ENCODE data around the gene SPINT2. TPM values are rescaled to one million over a fixed set of nuclear protein-coding genes. Genes with fewer than 3 reads are reported as not detected.

Gene SPINT2
- total RNA-seq, 1 donor from 2014 or later, result 171 TPM

- DNase-seq (ENCODE audit: low read depth) (no peak), FAIRE-seq (no peak)
- H3K36me3 Mint-ChIP-seq (ENCODE audit: low read depth, unreplicated experiment), result peaks cover 9% of the 10 kb centered on the region
- H3K4me1 Mint-ChIP-seq (ENCODE audit: low read depth, unreplicated experiment), result no peaks in the 10 kb centered on the region
- no peaks in the 10 kb centered on the region for H3K9me3 ChIP-seq (ENCODE audit: insufficient read depth, low read depth, low read length)
- H3K27ac Mint-ChIP-seq (ENCODE audit: unreplicated experiment), result no peak overlapping the region
- H2AFZ ChIP-seq (ENCODE audit: low read depth, low read length), result no peak overlapping the region
- H3K4me1 ChIP-seq (ENCODE audit: insufficient read depth, low read length), result peaks cover under 1% of the 10 kb centered on the region
- TF ChIP-seq EZH2 (IDR thresholded peaks at IDR 0.05; ENCODE audit: insufficient read depth, low read length), result no peak
- no peak for TF ChIP-seq CTCF (IDR thresholded peaks at IDR 0.05; ENCODE audit: insufficient read depth, low read depth, low read length)
- no peak overlapping the region for H3K4me3 ChIP-seq (ENCODE audit: insufficient read depth, low read depth, low read length)
- no peaks in the 10 kb centered on the region for H3K36me3 ChIP-seq (ENCODE audit: insufficient read depth, low read length)
- H3K4me2 ChIP-seq (ENCODE audit: low read length), result no peak overlapping the region
- no peaks in the 10 kb centered on the region for H3K27me3 Mint-ChIP-seq (ENCODE audit: low read depth, unreplicated experiment)
- no peak overlapping the region for H3K9ac ChIP-seq (ENCODE audit: low read length)
- H3K27ac ChIP-seq (ENCODE audit: low read depth, low read length), result no peak overlapping the region
- no peak overlapping the region for H3K4me3 Mint-ChIP-seq (ENCODE audit: unreplicated experiment)
- no peaks in the 10 kb centered on the region for H3K9me3 Mint-ChIP-seq (ENCODE audit: unreplicated experiment)
- peaks cover 23% of the 10 kb centered on the region for H4K20me1 ChIP-seq (ENCODE audit: insufficient read depth, low read length)
- H3K27me3 ChIP-seq (ENCODE audit: insufficient read depth, low read length), result no peaks in the 10 kb centered on the region
- peaks cover 30% of the 10 kb centered on the region for H3K79me2 ChIP-seq (ENCODE audit: insufficient read depth, low read length)
Measured at GRCh38 chr19:38308926-38309614, 44.7 kb downstream of the SPINT2 start.

GRCh38 chr19:38309615-38310278 lies 45.4 kb downstream of the SPINT2 start:
- no peak overlapping the region for H3K27ac Mint-ChIP-seq (ENCODE audit: unreplicated experiment)

More at GRCh38 chr19:38309615-38310278, 45.4 kb downstream of the SPINT2 start:
- no peak overlapping the region for H3K9ac ChIP-seq (ENCODE audit: low read length)
- H2AFZ ChIP-seq (ENCODE audit: low read depth, low read length), result no peak overlapping the region
- TF ChIP-seq CTCF (IDR thresholded peaks at IDR 0.05; ENCODE audit: insufficient read depth, low read depth, low read length), result no peak
- TF ChIP-seq EZH2 (IDR thresholded peaks at IDR 0.05; ENCODE audit: insufficient read depth, low read length), result no peak
- no peaks in the 10 kb centered on the region for H3K27me3 ChIP-seq (ENCODE audit: insufficient read depth, low read length)
- no peak overlapping the region for H3K4me3 ChIP-seq (ENCODE audit: insufficient read depth, low read depth, low read length)
- no peak for FAIRE-seq
- peaks cover 9% of the 10 kb centered on the region for H3K36me3 Mint-ChIP-seq (ENCODE audit: low read depth, unreplicated experiment)
- no peaks in the 10 kb centered on the region for H3K4me1 Mint-ChIP-seq (ENCODE audit: low read depth, unreplicated experiment)
- no peak for DNase-seq (ENCODE audit: low read depth)
- no peaks in the 10 kb centered on the region for H3K36me3 ChIP-seq (ENCODE audit: insufficient read depth, low read length)
- no peak overlapping the region for H3K4me3 Mint-ChIP-seq (ENCODE audit: unreplicated experiment)
- peaks cover 23% of the 10 kb centered on the region for H4K20me1 ChIP-seq (ENCODE audit: insufficient read depth, low read length)
- H3K27ac ChIP-seq (ENCODE audit: low read depth, low read length), result no peak overlapping the region
- no peaks in the 10 kb centered on the region for H3K9me3 Mint-ChIP-seq (ENCODE audit: unreplicated experiment)
- H3K79me2 ChIP-seq (ENCODE audit: insufficient read depth, low read length), result peaks cover 32% of the 10 kb centered on the region
- no peak overlapping the region for H3K4me2 ChIP-seq (ENCODE audit: low read length)
- H3K4me1 ChIP-seq (ENCODE audit: insufficient read depth, low read length), result no peaks in the 10 kb centered on the region
- H3K9me3 ChIP-seq (ENCODE audit: insufficient read depth, low read depth, low read length), result no peaks in the 10 kb centered on the region
- H3K27me3 Mint-ChIP-seq (ENCODE audit: low read depth, unreplicated experiment), result no peaks in the 10 kb centered on the region
